Parietal lobe (tissue), 2 donors: ENCODE results near the gene MEX3D. TPM values are rescaled to one million over a fixed set of nuclear protein-coding genes. Genes with fewer than 3 reads are reported as not detected.

Experiments used
- small RNA-seq: library from RNA; depleted of rRNA; stranded (forward); fragments of <200 nt; gene quantifications from one replicate; pipeline ENCODE3, GENCODE V24; 2014; ENCODE audit warnings: low replicate concordance
- total RNA-seq: library from RNA; depleted of rRNA; stranded (reverse); fragments of >200 nt; gene quantifications from one replicate; pipeline ENCODE4 v1.2.3, GENCODE V29; 2014

MEX3D gene
- 44.8 TPM for total RNA-seq

GRCh38 chr19:1568320-1569019 lies at the start of gene MEX3D:
MEX3D (minus strand) TSS chr19:1568325; CDS start chr19:1568058, 267 bp downstream.

GRCh38 chr19:1605236-1606137 lies 37.4 kb upstream of the MEX3D start, which contains the start of gene UQCR11:
UQCR11 (minus strand) TSS chr19:1605462; CDS start chr19:1605409, 53 bp downstream.

GRCh38 chr19:1592755-1593500 lies 24.8 kb upstream of the MEX3D start, which contains the start of gene MBD3:
MBD3 (minus strand) TSS chr19:1592865; CDS start chr19:1592631, 234 bp downstream.

GRCh38 chr19:1523412-1524286 lies 44.5 kb downstream of the MEX3D start, which contains the start of gene PLK5:
PLK5 (plus strand) TSS chr19:1524077; CDS start chr19:1526997, 2,920 bp downstream.

GRCh38 chr19:1512671-1513498 lies 55.2 kb downstream of the MEX3D start, which contains the start of gene ADAMTSL5:
ADAMTSL5 (minus strand) TSS chr19:1513019; CDS start chr19:1510943, 2,076 bp downstream.

Small RNA genes within 50 kb of the gene (small RNA-seq; reads per million reads assigned to genes)
- not detected for gene AC005943.2
- not detected for gene RN7SL477P
- gene RNU6-1223P, result not detected

Other genes starting within 250 kb of the MEX3D start
- 36.6 TPM for gene NDUFS7, start 184.4 kb downstream of the MEX3D start, total RNA-seq
- gene GAMT, start 166.8 kb downstream of the MEX3D start, total RNA-seq, result 15.0 TPM
- gene DAZAP1, start 160.7 kb downstream of the MEX3D start, total RNA-seq, result 40.1 TPM
- gene RPS15, start 129.9 kb downstream of the MEX3D start, total RNA-seq, result 535 TPM
- 276 TPM for gene APC2, start 118.2 kb downstream of the MEX3D start, total RNA-seq
- 24.1 TPM for gene C19orf25, start 89.1 kb downstream of the MEX3D start, total RNA-seq
- gene PCSK4, start 78.0 kb downstream of the MEX3D start, total RNA-seq, result 3.8 TPM
- 2.2 TPM for gene REEP6, start 77.1 kb downstream of the MEX3D start, total RNA-seq
- not detected for gene ADAMTSL5, start 55.3 kb downstream of the MEX3D start, total RNA-seq
- gene PLK5, start 44.2 kb downstream of the MEX3D start, total RNA-seq, result 0.31 TPM
- gene MBD3, start 24.5 kb upstream of the MEX3D start, total RNA-seq, result 67.6 TPM
- 52.0 TPM for gene UQCR11, start 37.1 kb upstream of the MEX3D start, total RNA-seq
- gene TCF3, start 84.3 kb upstream of the MEX3D start, total RNA-seq, result 33.8 TPM
- not detected for gene ONECUT3, start 185.2 kb upstream of the MEX3D start, total RNA-seq
- gene ATP8B3, start 244.0 kb upstream of the MEX3D start, total RNA-seq, result under 0.01 TPM